Measurements from ENCODE around the gene POU2F1.

- no peak for TF ChIP-seq FOS (IDR thresholded peaks at IDR 0.05; ENCODE audit: borderline replicate concordance, insufficient read depth, low read length)
- no peak for TF ChIP-seq CTCF (IDR thresholded peaks at IDR 0.05; ENCODE audit: extremely low read depth in 1 of 2, insufficient read depth in 1 of 2, low read depth in 1 of 2, low read length in 2 of 2)
Observed at GRCh38 chr1:167456926-167457325, 236.2 kb downstream of the POU2F1 start.
